ENCODE data around the gene PSMD10. TPM values are rescaled to one million over a fixed set of nuclear protein-coding genes. Genes with fewer than 3 reads are reported as not detected.

Gene PSMD10
- total RNA-seq, 1 donor from 2014 or later, result 156 TPM

DNA sequence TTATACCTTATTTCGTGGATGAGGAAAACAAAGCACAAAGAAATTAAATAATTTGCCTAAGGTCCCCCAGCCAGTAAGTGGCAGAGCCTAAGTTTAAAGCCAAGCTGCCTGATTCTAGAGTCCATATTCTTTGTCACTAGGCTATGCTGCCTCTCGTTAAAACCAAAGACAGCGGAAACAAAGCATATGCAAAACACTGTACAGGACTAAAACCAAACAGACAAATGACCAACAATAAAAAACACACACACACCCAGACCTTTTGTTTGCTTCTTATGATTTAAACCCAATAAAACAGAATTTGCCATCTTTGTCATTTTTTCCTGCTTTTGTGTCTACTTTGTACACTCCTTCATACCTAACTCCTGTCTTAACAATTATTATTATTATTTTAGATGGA, 56.6 kb downstream of the PSMD10 start:
- no peak overlapping the region for H3K4me3 ChIP-seq
- no peak overlapping the region for H3K27ac Mint-ChIP-seq
- H3K27ac ChIP-seq, result no peak overlapping the region
- H3K4me1 Mint-ChIP-seq, result peaks cover 5% of the 10 kb centered on the region
- no peaks in the 10 kb centered on the region for H3K36me3 Mint-ChIP-seq
- no peak for TF ChIP-seq EZH2 (IDR thresholded peaks at IDR 0.05)
- no peak for TF ChIP-seq EZH2phosphoT487 (IDR thresholded peaks at IDR 0.05)
- TF ChIP-seq, protein P1, sequence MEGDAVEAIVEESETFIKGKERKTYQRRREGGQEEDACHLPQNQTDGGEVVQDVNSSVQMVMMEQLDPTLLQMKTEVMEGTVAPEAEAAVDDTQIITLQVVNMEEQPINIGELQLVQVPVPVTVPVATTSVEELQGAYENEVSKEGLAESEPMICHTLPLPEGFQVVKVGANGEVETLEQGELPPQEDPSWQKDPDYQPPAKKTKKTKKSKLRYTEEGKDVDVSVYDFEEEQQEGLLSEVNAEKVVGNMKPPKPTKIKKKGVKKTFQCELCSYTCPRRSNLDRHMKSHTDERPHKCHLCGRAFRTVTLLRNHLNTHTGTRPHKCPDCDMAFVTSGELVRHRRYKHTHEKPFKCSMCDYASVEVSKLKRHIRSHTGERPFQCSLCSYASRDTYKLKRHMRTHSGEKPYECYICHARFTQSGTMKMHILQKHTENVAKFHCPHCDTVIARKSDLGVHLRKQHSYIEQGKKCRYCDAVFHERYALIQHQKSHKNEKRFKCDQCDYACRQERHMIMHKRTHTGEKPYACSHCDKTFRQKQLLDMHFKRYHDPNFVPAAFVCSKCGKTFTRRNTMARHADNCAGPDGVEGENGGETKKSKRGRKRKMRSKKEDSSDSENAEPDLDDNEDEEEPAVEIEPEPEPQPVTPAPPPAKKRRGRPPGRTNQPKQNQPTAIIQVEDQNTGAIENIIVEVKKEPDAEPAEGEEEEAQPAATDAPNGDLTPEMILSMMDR (IDR thresholded peaks at IDR 0.05), result no peak
- no peaks in the 10 kb centered on the region for H3K36me3 ChIP-seq
- no peak overlapping the region for H3K4me2 ChIP-seq
- H3K9me3 Mint-ChIP-seq, result no peaks in the 10 kb centered on the region
- H3F3A ChIP-seq (ENCODE audit: low read depth), result no peaks in the 10 kb centered on the region
- no peak overlapping the region for H3K4me3 Mint-ChIP-seq
- no peak overlapping the region for H3K9ac ChIP-seq
- DNase-seq (ENCODE audit: low spot score), result no peak
- H3K27me3 Mint-ChIP-seq (ENCODE audit: insufficient read depth, low read depth), result peaks cover 2% of the 10 kb centered on the region
- H3K4me1 ChIP-seq, result no peaks in the 10 kb centered on the region
- no peaks in the 10 kb centered on the region for H3K9me3 ChIP-seq (ENCODE audit: low read depth)
- H3K79me2 ChIP-seq (ENCODE audit: low read depth), result no peaks in the 10 kb centered on the region
- no peaks in the 10 kb centered on the region for H4K20me1 ChIP-seq (ENCODE audit: low read depth)
- no peak overlapping the region for H2AFZ ChIP-seq (replicated peaks)
- H3K27me3 ChIP-seq, result no peaks in the 10 kb centered on the region

Other genes starting within 250 kb of the PSMD10 start
- gene TEX13B, start 109.2 kb downstream of the PSMD10 start, total RNA-seq (ENCODE audit: low replicate concordance), result not detected in 2 replicates
- 0.15 and 0.22 TPM in 2 replicates for gene VSIG1, start 46.5 kb downstream of the PSMD10 start, total RNA-seq (ENCODE audit: low replicate concordance)
- gene ATG4A, start 236 bp upstream of the PSMD10 start, total RNA-seq (ENCODE audit: low replicate concordance), result 4.5 and 6.5 TPM in 2 replicates

Measured in neural progenitor cell (in vitro differentiated cells).